HCT116 (cell line): Measurements from ENCODE around the gene PDE1A. TPM values are rescaled to one million over a fixed set of nuclear protein-coding genes. Genes with fewer than 3 reads are reported as not detected.

ENCODE experiments used
- ATAC-seq: fragments of 200-7000 bp; cut with Tn5 transposase; 2 replicates; pipeline ENCODE4 v1.9.1; 2020; ENCODE audit warnings: mild to moderate bottlenecking, moderate library complexity
- BruUV-seq: library from RNA; stranded (reverse); fragments of 400-500 nt; replicated peaks from 2 replicates; lab custom pipeline; 2021; lab: Mats Ljungman, UMichigan
- CTCF ChIA-PET: fragments of 300-600 bp; sonication (Branson Sonifier 250); formaldehyde crosslinking; loops from one replicate; lab custom pipeline; 2021; ENCODE audit warnings: antibody characterized with exemption; lab: Charles Lee
- POLR2A ChIA-PET: fragments of 300-600, 350-600 bp; sonication (Branson Sonifier 250); formaldehyde crosslinking; loops from one replicate; lab custom pipeline; 2021; ENCODE audit warnings: antibody characterized with exemption; lab: Charles Lee
- RAD21 ChIA-PET, 2 experiments: fragments of 300-600 bp; sonication (Branson Sonifier 250); formaldehyde crosslinking; loops; one replicate each; lab custom pipeline; 2023; ENCODE audit warnings: low total read pairs in 2 of 2; ENCODE audit not compliant: uncharacterized antibody in 2 of 2, unreplicated experiment in 2 of 2, low non-redundant PET in 1 of 2; lab: Charles Lee
- DNase-seq: peaks from one replicate; pipeline ENCODE4 v3.0.0-alpha.2; 2010; ENCODE audit warnings: low read depth, low spot score
- H2AFZ ChIP-seq: fragments of 200-600 bp; shearing (Covaris generic), sonication (generic); 2 replicates; pipeline ENCODE4 v1.6.1; 2017; ENCODE audit warnings: low read depth, mixed run types, mixed read lengths, antibody characterized with exemption, low read length; ENCODE audit not compliant: poor library complexity, severe bottlenecking
- H3K27ac ChIP-seq: 2 replicates; pipeline ENCODE4 v1.5.1; 2012; ENCODE audit warnings: low read depth, low read length
- H3K27me3 ChIP-seq: fragments of 200-600 bp; sonication (generic); 2 replicates; pipeline ENCODE4 v1.6.1; 2016; ENCODE audit warnings: mixed run types, low read length, mixed read lengths; ENCODE audit not compliant: insufficient read depth
- H3K36me3 ChIP-seq, 2 experiments: fragments of 200-500 bp in 1 of 2; fragments of 200-600 bp in 1 of 2; sonication (Bioruptor generic) in 1 of 2; sonication (generic) in 1 of 2; 2 replicates each; pipeline versions ENCODE4 v1.5.1 to v1.6.1; 2014 to 2016; ENCODE audit warnings: low read length in 2 of 2, inconsistent platforms in 1 of 2, mixed read lengths in 1 of 2, mixed run types in 1 of 2; ENCODE audit not compliant: insufficient read depth in 2 of 2, control insufficient read depth in 1 of 2
- H3K4me1 ChIP-seq, 2 experiments: fragments of 200-600 bp in 1 of 2; sonication (generic) in 1 of 2; 2 replicates each; pipeline versions ENCODE4 v1.5.1 to v1.6.1; 2012 to 2017; ENCODE audit warnings: low read length in 2 of 2, inconsistent platforms in 1 of 2, mild to moderate bottlenecking in 1 of 2, mixed read lengths in 1 of 2, mixed run types in 1 of 2, moderate library complexity in 1 of 2; ENCODE audit not compliant: insufficient read depth in 2 of 2, control insufficient read depth in 1 of 2
- H3K4me2 ChIP-seq: fragments of 200-600 bp; sonication (generic); 2 replicates; pipeline ENCODE4 v1.6.1; 2017; ENCODE audit warnings: mixed run types, low read length, mixed read lengths
- H3K4me3 ChIP-seq, 2 experiments: fragments of 200-600 bp in 1 of 2; sonication (generic) in 1 of 2; replicated peaks in 1 of 2; 2 replicates each; pipeline ENCODE4 v1.5.1; 2011 to 2016; ENCODE audit warnings: low read length in 2 of 2, control low read depth in 1 of 2, low read depth in 1 of 2, mild to moderate bottlenecking in 1 of 2, mixed read lengths in 1 of 2, mixed run types in 1 of 2
- H3K79me2 ChIP-seq: fragments of 200-600 bp; sonication (generic); 2 replicates; pipeline ENCODE4 v1.6.1; 2017; ENCODE audit warnings: mild to moderate bottlenecking, mixed run types, low read length, moderate library complexity, mixed read lengths; ENCODE audit not compliant: insufficient read depth
- H3K9ac ChIP-seq: fragments of 200-600 bp; sonication (generic); 2 replicates; pipeline ENCODE4 v1.6.1; 2016; ENCODE audit warnings: low read length, mixed read lengths
- H3K9me2 ChIP-seq: fragments of 200-600 bp; sonication (generic), shearing (Covaris generic); 2 replicates; pipeline ENCODE4 v1.6.1; 2017; ENCODE audit warnings: mixed run types, mild to moderate bottlenecking, moderate library complexity; ENCODE audit not compliant: insufficient read depth
- H3K9me3 ChIP-seq, 2 experiments: fragments of 200-500 bp in 1 of 2; fragments of 200-600 bp in 1 of 2; sonication (Bioruptor generic) in 1 of 2; sonication (generic) in 1 of 2; 2 replicates each; pipeline ENCODE4 v1.6.1; 2014 to 2017; ENCODE audit warnings: low read length in 2 of 2, mixed read lengths in 2 of 2, inconsistent platforms in 1 of 2, low read depth in 1 of 2, mild to moderate bottlenecking in 1 of 2, mixed run types in 1 of 2, moderate library complexity in 1 of 2; ENCODE audit not compliant: control insufficient read depth in 1 of 2, insufficient read depth in 1 of 2
- H4K20me1 ChIP-seq: fragments of 200-600 bp; sonication (generic), shearing (Covaris generic); 2 replicates; pipeline ENCODE4 v1.6.1; 2017; ENCODE audit warnings: mixed run types, mild to moderate bottlenecking, moderate library complexity; ENCODE audit not compliant: insufficient read depth
- CBX3 ChIP-seq: IDR thresholded peaks from 2 replicates; pipeline ENCODE4 v1.6.1; 2012; ENCODE audit warnings: low read depth
- CEBPB ChIP-seq: IDR thresholded peaks from 2 replicates; pipeline ENCODE4 v1.6.1; 2012; ENCODE audit warnings: low read depth
- EGR1 ChIP-seq: IDR thresholded peaks from 2 replicates; pipeline ENCODE4 v1.6.1; 2012; ENCODE audit warnings: low read depth
- ELF1 ChIP-seq: IDR thresholded peaks from 2 replicates; pipeline ENCODE4 v1.6.1; 2012; ENCODE audit warnings: low read depth, borderline replicate concordance
- EZH2 ChIP-seq: fragments of 200-600 bp; sonication (generic); IDR thresholded peaks from 2 replicates; pipeline ENCODE4 v1.6.1; 2017; ENCODE audit warnings: antibody characterized with exemption, mixed run types
- FOSL1 ChIP-seq: IDR thresholded peaks from 2 replicates; pipeline ENCODE4 v1.6.1; 2012; ENCODE audit warnings: low read depth
- JUND ChIP-seq: IDR thresholded peaks from 2 replicates; pipeline ENCODE4 v1.6.1; 2012
- POLR2AphosphoS5 ChIP-seq: IDR thresholded peaks from 2 replicates; pipeline ENCODE4 v1.6.1; 2011; ENCODE audit warnings: mild to moderate bottlenecking, low read depth, low read length, moderate library complexity
- SIN3A ChIP-seq: IDR thresholded peaks from 2 replicates; pipeline ENCODE4 v1.6.1; 2012; ENCODE audit warnings: low read depth
- SRF ChIP-seq: IDR thresholded peaks from 2 replicates; pipeline ENCODE4 v1.6.1; 2012; ENCODE audit warnings: low read depth
- YY1 ChIP-seq: IDR thresholded peaks from 2 replicates; pipeline ENCODE4 v1.6.1; 2011; ENCODE audit warnings: low read length, low read depth, moderate library complexity, mild to moderate bottlenecking; ENCODE audit not compliant: insufficient replicate concordance; ENCODE audit errors: extremely low read depth
- ZBTB33 ChIP-seq: IDR thresholded peaks from 2 replicates; pipeline ENCODE4 v1.6.1; 2011; ENCODE audit warnings: mild to moderate bottlenecking, low read length, moderate library complexity; ENCODE audit not compliant: insufficient replicate concordance; ENCODE audit errors: extremely low read depth
- ZFX ChIP-seq: fragments of 450-650 bp; IDR thresholded peaks from 2 replicates; pipeline ENCODE4 v1.6.1; 2017
- ZNF274 ChIP-seq: fragments of 200-500 bp; sonication (Bioruptor generic); IDR thresholded peaks from 2 replicates; pipeline ENCODE4 v1.6.1; 2014; ENCODE audit warnings: mild to moderate bottlenecking, low read depth, low read length, inconsistent platforms
- intact Hi-C: fragments of 100-400 bp; cut with micrococcal nuclease; formaldehyde crosslinking; loops from 2 replicates; pipeline ENCODE4 v1.10.0; 2022
- total RNA-seq: library from RNA; stranded (reverse); gene quantifications from one replicate; pipeline ENCODE4 v1.2.1, GENCODE V29; 2021; ENCODE audit not compliant: unreplicated experiment
- TF ChIP-seq, protein P1 (sequence below), 3 experiments: fragments of 200-600 bp in 1 of 3; sonication (generic) in 1 of 3; IDR thresholded peaks in 2 of 3; conservative IDR thresholded peaks in 1 of 3; 2 replicates each; pipeline ENCODE4 v1.5.1; 2012 to 2017; ENCODE audit warnings: low read depth in 2 of 3, low read length in 2 of 3, antibody characterized with exemption in 1 of 3, borderline replicate concordance in 1 of 3, control low read depth in 1 of 3, mild to moderate bottlenecking in 1 of 3, mixed read lengths in 1 of 3, mixed run types in 1 of 3, moderate library complexity in 1 of 3; ENCODE audit not compliant: insufficient read depth in 1 of 3
- TF ChIP-seq, protein P2 (sequence below): IDR thresholded peaks from 2 replicates; pipeline ENCODE4 v1.6.1; 2012; ENCODE audit warnings: low read depth
- TF ChIP-seq, protein P3 (sequence below): IDR thresholded peaks from 2 replicates; pipeline ENCODE4 v1.6.1; 2012

The PDE1A gene
- total RNA-seq, 1 experiment from 2014 or later, result 0.12 TPM

DNA sequence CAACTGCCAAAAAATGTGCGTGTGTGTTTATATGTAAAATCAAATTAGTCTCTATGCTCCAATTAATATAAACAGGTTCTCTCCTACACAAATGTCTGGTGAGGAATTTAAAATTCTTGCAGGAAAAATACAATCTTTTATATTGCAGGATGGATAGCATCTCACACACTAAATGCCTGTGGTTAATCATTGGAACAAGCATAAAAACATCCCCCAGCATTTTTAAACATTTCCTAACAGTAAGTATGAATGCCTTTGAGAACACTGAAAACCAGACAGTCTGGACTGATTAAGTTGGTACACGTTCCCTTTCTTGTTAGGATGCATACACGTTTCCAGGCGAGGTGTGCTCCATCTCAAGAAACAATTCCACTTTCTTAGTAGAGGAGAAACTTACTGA, 29.9 kb upstream of the PDE1A start:
- POLR2A ChIA-PET, result interaction anchor here (0.6 kb wide), 1 partner anchor 51 kb away, joined by 3 read pairs; no protein-coding TSS in a partner anchor
- H3K4me1 ChIP-seq, result no peaks in the 10 kb centered on the region
- no peak overlapping the region for H3K4me2 ChIP-seq
- no TSS peak for BruUV-seq
- no peaks in the 10 kb centered on the region for H3K27me3 ChIP-seq
- no peaks in the 10 kb centered on the region for H4K20me1 ChIP-seq
- H3K27ac ChIP-seq, result no peak overlapping the region
- H3K36me3 ChIP-seq, result no peaks in the 10 kb centered on the region
- no peak overlapping the region for H3K4me3 ChIP-seq
- H3K9me3 ChIP-seq, result no peaks in the 10 kb centered on the region
- H2AFZ ChIP-seq, result no peak overlapping the region
- ATAC-seq, result no peak
- H3K9ac ChIP-seq, result no peak overlapping the region
- TF ChIP-seq ELF1 (no peak), CBX3 (no peak), YY1 (no peak), EGR1 (no peak), POLR2AphosphoS5 (no peak), CEBPB (no peak), SRF (no peak), ZBTB33 (no peak), EZH2 (no peak), SIN3A (no peak), JUND (no peak), ZFX (no peak), ZNF274 (no peak), FOSL1 (no peak)
- TF ChIP-seq, protein P1, sequence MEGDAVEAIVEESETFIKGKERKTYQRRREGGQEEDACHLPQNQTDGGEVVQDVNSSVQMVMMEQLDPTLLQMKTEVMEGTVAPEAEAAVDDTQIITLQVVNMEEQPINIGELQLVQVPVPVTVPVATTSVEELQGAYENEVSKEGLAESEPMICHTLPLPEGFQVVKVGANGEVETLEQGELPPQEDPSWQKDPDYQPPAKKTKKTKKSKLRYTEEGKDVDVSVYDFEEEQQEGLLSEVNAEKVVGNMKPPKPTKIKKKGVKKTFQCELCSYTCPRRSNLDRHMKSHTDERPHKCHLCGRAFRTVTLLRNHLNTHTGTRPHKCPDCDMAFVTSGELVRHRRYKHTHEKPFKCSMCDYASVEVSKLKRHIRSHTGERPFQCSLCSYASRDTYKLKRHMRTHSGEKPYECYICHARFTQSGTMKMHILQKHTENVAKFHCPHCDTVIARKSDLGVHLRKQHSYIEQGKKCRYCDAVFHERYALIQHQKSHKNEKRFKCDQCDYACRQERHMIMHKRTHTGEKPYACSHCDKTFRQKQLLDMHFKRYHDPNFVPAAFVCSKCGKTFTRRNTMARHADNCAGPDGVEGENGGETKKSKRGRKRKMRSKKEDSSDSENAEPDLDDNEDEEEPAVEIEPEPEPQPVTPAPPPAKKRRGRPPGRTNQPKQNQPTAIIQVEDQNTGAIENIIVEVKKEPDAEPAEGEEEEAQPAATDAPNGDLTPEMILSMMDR (IDR thresholded peaks at IDR 0.05 in 2 of 3, conservative IDR thresholded peaks at IDR 0.05 in 1 of 3; ENCODE audit: borderline replicate concordance in 1 of 3, insufficient read depth in 1 of 3, low read depth in 2 of 3, low read length in 2 of 3), result no peak
- TF ChIP-seq, protein P2, sequence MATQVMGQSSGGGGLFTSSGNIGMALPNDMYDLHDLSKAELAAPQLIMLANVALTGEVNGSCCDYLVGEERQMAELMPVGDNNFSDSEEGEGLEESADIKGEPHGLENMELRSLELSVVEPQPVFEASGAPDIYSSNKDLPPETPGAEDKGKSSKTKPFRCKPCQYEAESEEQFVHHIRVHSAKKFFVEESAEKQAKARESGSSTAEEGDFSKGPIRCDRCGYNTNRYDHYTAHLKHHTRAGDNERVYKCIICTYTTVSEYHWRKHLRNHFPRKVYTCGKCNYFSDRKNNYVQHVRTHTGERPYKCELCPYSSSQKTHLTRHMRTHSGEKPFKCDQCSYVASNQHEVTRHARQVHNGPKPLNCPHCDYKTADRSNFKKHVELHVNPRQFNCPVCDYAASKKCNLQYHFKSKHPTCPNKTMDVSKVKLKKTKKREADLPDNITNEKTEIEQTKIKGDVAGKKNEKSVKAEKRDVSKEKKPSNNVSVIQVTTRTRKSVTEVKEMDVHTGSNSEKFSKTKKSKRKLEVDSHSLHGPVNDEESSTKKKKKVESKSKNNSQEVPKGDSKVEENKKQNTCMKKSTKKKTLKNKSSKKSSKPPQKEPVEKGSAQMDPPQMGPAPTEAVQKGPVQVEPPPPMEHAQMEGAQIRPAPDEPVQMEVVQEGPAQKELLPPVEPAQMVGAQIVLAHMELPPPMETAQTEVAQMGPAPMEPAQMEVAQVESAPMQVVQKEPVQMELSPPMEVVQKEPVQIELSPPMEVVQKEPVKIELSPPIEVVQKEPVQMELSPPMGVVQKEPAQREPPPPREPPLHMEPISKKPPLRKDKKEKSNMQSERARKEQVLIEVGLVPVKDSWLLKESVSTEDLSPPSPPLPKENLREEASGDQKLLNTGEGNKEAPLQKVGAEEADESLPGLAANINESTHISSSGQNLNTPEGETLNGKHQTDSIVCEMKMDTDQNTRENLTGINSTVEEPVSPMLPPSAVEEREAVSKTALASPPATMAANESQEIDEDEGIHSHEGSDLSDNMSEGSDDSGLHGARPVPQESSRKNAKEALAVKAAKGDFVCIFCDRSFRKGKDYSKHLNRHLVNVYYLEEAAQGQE, result no peak
- TF ChIP-seq, protein P3, sequence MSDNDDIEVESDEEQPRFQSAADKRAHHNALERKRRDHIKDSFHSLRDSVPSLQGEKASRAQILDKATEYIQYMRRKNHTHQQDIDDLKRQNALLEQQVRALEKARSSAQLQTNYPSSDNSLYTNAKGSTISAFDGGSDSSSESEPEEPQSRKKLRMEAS, result no peak
- TF ChIP-seq, all 23 proteins: peak for 0
- no peaks in the 10 kb centered on the region for H3K79me2 ChIP-seq
- ChIA-PET RAD21 (no interaction called here), CTCF (no interaction called here)
- no peaks in the 10 kb centered on the region for H3K9me2 ChIP-seq
- intact Hi-C loops, result no loop called here
- DNase-seq, result no peak
